Cortex of kidney (tissue), 1 donor: ENCODE measurements around the gene GNG3.
"Not testable (repeated sequence)": the region's sequence is repeated elsewhere in the genome, so short reads cannot be mapped to it uniquely, and the experiment has no call there.

ENCODE experiments used
- DNase-seq: peaks from one replicate; lab custom pipeline; 2025; lab: John Stamatoyannopoulos, UW

Gene GNG3

GRCh38 chr11:62687508-62688396, 19.7 kb upstream of the GNG3 start:
- DNase-seq, result no peak

GRCh38 chr11:62688491-62688890, 19.0 kb upstream of the GNG3 start:
- no peak for DNase-seq

GRCh38 chr11:62689421-62690183, 17.9 kb upstream of the GNG3 start, which contains the start of gene LRRN4CL:
Gene LRRN4CL (minus strand): TSS chr11:62689530. CDS start chr11:62688508, 1,022 bp downstream.
- DNase-seq, result no peak

GRCh38 chr11:62693624-62694023, 13.9 kb upstream of the GNG3 start:
- not testable (repeated sequence) for DNase-seq

- DNase-seq, result no peak
These were observed 12.9 kb upstream of the GNG3 start for GRCh38 chr11:62694455-62695167.

GRCh38 chr11:62702246-62702645, 5.2 kb upstream of the GNG3 start:
- DNase-seq, result no peak

GRCh38 chr11:62703921-62704320, 3.6 kb upstream of the GNG3 start:
- DNase-seq, result not testable (repeated sequence)

- no peak for DNase-seq
These were observed 2.1 kb upstream of the GNG3 start for GRCh38 chr11:62705413-62705812.

GRCh38 chr11:62705880-62706849, 1.3 kb upstream of the GNG3 start:
- DNase-seq, result peak; percentile 71

- DNase-seq, result no peak
These were observed 627 bp upstream of the GNG3 start for GRCh38 chr11:62706850-62707247.

- no peak for DNase-seq
These were observed 916 bp downstream of the GNG3 start for GRCh38 chr11:62708392-62708791.

- DNase-seq, result no peak
These were observed 1.3 kb downstream of the GNG3 start for GRCh38 chr11:62708793-62709192.

- no peak for DNase-seq
These were observed 1.9 kb downstream of the GNG3 start for GRCh38 chr11:62709247-62710000.

- DNase-seq, result no peak
These were observed 2.5 kb downstream of the GNG3 start for GRCh38 chr11:62710001-62710345.

- no peak for DNase-seq
These were observed 4.9 kb downstream of the GNG3 start for GRCh38 chr11:62712276-62712812.

GRCh38 chr11:62712861-62713260, 5.4 kb downstream of the GNG3 start:
- no peak for DNase-seq

GRCh38 chr11:62713343-62713742, 5.9 kb downstream of the GNG3 start:
- no peak for DNase-seq

GRCh38 chr11:62715150-62716130, 8.0 kb downstream of the GNG3 start:
- DNase-seq, result no peak

- no peak for DNase-seq
These were observed 8.7 kb downstream of the GNG3 start for GRCh38 chr11:62716206-62716605.
